BJ (cell line): Measurements from ENCODE around the gene SEH1L. TPM values are rescaled to one million over a fixed set of nuclear protein-coding genes. Genes with fewer than 3 reads are reported as not detected.
"Not testable (repeated sequence)": the region's sequence is repeated elsewhere in the genome, so short reads cannot be mapped to it uniquely, and the experiment has no call there.

Experiments
- CTCF ChIA-PET: fragments of 350-600 bp; formaldehyde crosslinking; extraction: SDS; loops from one replicate; lab custom pipeline; 2021; ENCODE audit warnings: antibody characterized with exemption, inconsistent platforms; lab: Yijun Ruan, JAX
- POLR2A ChIA-PET: fragments of 300-600 bp; sonication (Branson Sonifier 250); formaldehyde crosslinking; extraction: SDS; loops from one replicate; lab custom pipeline; 2021; ENCODE audit warnings: antibody characterized with exemption; lab: Charles Lee
- DNase-seq: peaks from one replicate; pipeline ENCODE4 v3.0.0-alpha.2; 2011; ENCODE audit warnings: low read depth
- H3K27me3 ChIP-seq: 2 replicates; pipeline ENCODE4 v1.6.0; 2011; ENCODE audit warnings: low read length; ENCODE audit not compliant: control insufficient read depth, insufficient read depth
- H3K36me3 ChIP-seq: 2 replicates; pipeline ENCODE4 v1.5.1; 2011; ENCODE audit warnings: low read length; ENCODE audit not compliant: control insufficient read depth, insufficient read depth
- H3K4me3 ChIP-seq: 2 replicates; pipeline ENCODE4 v1.5.1; 2011; ENCODE audit warnings: low read depth, mild to moderate bottlenecking, control low read depth, low read length
- CTCF ChIP-seq: IDR thresholded peaks from 2 replicates; pipeline ENCODE4 v1.5.1; 2011; ENCODE audit warnings: low read depth, mild to moderate bottlenecking, control low read depth, inconsistent platforms, low read length, moderate library complexity; ENCODE audit not compliant: insufficient read depth
- polyA plus RNA-seq: library from polyadenylated mRNA; depleted of rRNA; stranded (reverse); fragments of >200 nt; gene quantifications from 2 replicates; pipeline ENCODE4 v1.2.3, GENCODE V29; 2011

Gene SEH1L
- polyA plus RNA-seq, 1 experiment: 32.3 TPM

- POLR2A ChIA-PET: no interaction called here
- DNase-seq: no peak
Observed at GRCh38 chr18:12993439-12993838, 45.6 kb downstream of the SEH1L start.

GRCh38 chr18:12995424-12995823, 47.6 kb downstream of the SEH1L start:
- H3K4me3 ChIP-seq: no peak overlapping the region
- ChIA-PET POLR2A (no interaction called here), CTCF (interaction anchor here (0.8 to 1.2 kb wide), 2 partner anchors 10 to 164 kb away, joined by 3 to 4 read pairs; no protein-coding TSS in a partner anchor)

More at GRCh38 chr18:12993439-12993838, 45.6 kb downstream of the SEH1L start:
- Histone ChIP-seq H3K4me3 (no peak overlapping the region), H3K36me3 (peaks cover 2% of the 10 kb centered on the region; the same call in 1 of the 2 replicates), H3K27me3 (no peaks in the 10 kb centered on the region)
- CTCF ChIA-PET: interaction anchor here (1.1 kb wide), 2 partner anchors 12 to 166 kb away, joined by 3 read pairs; no protein-coding TSS in a partner anchor
- TF ChIP-seq CTCF: no peak

GRCh38 chr18:12995952-12996477, 48.2 kb downstream of the SEH1L start:
- no peak for TF ChIP-seq CTCF
- POLR2A ChIA-PET: no interaction called here
- CTCF ChIA-PET: interaction anchor here (0.8 to 1.2 kb wide), 3 partner anchors 8 to 164 kb away, joined by 3 to 4 read pairs (median 3); no protein-coding TSS in a partner anchor
- Histone ChIP-seq H3K27me3 (no peaks in the 10 kb centered on the region), H3K36me3 (peaks cover 2% of the 10 kb centered on the region; the same call in 1 of the 2 replicates), H3K4me3 (no peak overlapping the region)
- DNase-seq: no peak

More at GRCh38 chr18:12995424-12995823, 47.6 kb downstream of the SEH1L start:
- Histone ChIP-seq H3K36me3 (peaks cover 2% of the 10 kb centered on the region; the same call in 1 of the 2 replicates), H3K27me3 (no peaks in the 10 kb centered on the region)
- TF ChIP-seq CTCF: no peak
- no peak for DNase-seq

- no peak for TF ChIP-seq CTCF
- ChIA-PET POLR2A (no interaction called here), CTCF (interaction anchor here (0.8 to 1.2 kb wide), 2 partner anchors 8 kb away, joined by 3 to 4 read pairs; no protein-coding TSS in a partner anchor)
- DNase-seq: no peak
- Histone ChIP-seq H3K4me3 (no peak overlapping the region), H3K36me3 (peaks cover 2% of the 10 kb centered on the region; the same call in 1 of the 2 replicates), H3K27me3 (no peaks in the 10 kb centered on the region)
Observed at GRCh38 chr18:12996661-12997292, 49.0 kb downstream of the SEH1L start.

GRCh38 chr18:12997330-12997729, 49.5 kb downstream of the SEH1L start:
- H3K4me3 ChIP-seq, H3K27me3 ChIP-seq, POLR2A ChIA-PET, H3K36me3 ChIP-seq, DNase-seq: not testable (repeated sequence)
- CTCF ChIA-PET: interaction anchor here (1.5 kb wide), 1 partner anchor 12 kb away, joined by 3 read pairs; no protein-coding TSS in a partner anchor
